Fibroblast of lung (primary cell): Measurements from ENCODE around the gene CCDC86.

ENCODE experiments used
- CTCF ChIP-seq, 2 donors: IDR thresholded peaks in 1 of 2; conservative IDR thresholded peaks in 1 of 2; 1 replicate in 1 of 2; 2 replicates in 1 of 2; pipeline ENCODE4 v1.5.1; 2011 to 2012; ENCODE audit warnings: low read length in 2 of 2, control low read depth in 1 of 2, inconsistent platforms in 1 of 2, low read depth in 1 of 2, mild to moderate bottlenecking in 1 of 2
- EZH2 ChIP-seq: IDR thresholded peaks from 2 replicates; pipeline ENCODE4 v1.5.1; 2012; ENCODE audit warnings: low read length, control low read depth, mild to moderate bottlenecking; ENCODE audit errors: missing control alignments

- no peak for TF ChIP-seq CTCF (conservative IDR thresholded peaks at IDR 0.05 in 1 of 2, IDR thresholded peaks at IDR 0.05 in 1 of 2; ENCODE audit: low read depth in 1 of 2, low read length in 2 of 2)
- TF ChIP-seq EZH2: no peak
Observed at GRCh38 chr11:60858236-60858635, 16.3 kb downstream of the CCDC86 start.
